NCI-H748 (cell line): ENCODE data around the gene FZR1.
A peak's percentile ranks its signal among the peaks of the same experiment; 100 is the strongest.

Source experiments
- DNase-seq: peaks from one replicate; lab custom pipeline; 2025; ENCODE audit not compliant: unreplicated experiment; lab: John Stamatoyannopoulos, UW

The FZR1 gene

DNA sequence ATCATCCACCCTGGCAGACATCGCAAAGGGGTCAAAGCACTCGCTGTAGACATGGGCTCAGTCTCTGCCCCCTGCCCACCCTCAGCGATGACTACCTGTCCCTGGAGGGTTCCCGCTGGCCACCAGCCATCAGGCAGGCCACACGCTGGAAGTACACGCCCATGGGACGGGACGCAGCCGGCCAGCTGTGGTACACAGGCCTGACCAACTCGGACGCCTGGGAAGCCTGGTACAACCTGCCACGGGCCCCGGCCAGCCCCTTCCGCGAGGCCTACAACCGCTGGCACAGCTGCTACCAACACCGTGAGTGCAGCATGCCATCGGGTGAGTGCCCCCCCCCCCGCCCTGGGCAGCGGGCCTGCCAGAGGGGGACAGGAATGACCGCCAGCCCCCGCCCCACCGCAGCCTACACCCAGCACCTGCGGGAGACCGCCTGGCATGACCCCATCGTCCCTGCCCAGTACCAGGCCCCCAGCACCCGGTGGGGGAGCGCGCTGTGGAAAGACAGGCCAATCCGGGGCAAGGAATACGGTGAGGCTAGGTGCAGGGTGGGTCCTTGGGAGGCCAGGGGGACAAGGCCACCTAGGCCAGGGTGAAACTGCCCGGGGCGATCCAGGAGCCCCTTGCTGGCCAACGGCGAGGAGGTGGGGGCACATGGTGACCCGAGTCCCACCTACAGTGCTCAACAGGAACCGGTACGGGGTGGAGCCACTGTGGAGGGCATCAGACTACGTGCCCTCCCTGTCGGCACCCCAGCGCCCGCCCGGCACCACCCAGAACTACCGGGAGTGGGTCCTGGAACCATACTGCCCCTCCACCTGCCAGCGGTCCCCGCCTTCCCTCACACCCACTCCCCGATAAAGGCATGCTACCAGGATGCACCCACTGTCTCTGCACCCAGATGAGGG, 37.3 kb downstream of the FZR1 start:
- no peak for DNase-seq

- no peak for DNase-seq
Measured at GRCh38 chr19:3544058-3544376, 37.9 kb downstream of the FZR1 start.

DNA sequence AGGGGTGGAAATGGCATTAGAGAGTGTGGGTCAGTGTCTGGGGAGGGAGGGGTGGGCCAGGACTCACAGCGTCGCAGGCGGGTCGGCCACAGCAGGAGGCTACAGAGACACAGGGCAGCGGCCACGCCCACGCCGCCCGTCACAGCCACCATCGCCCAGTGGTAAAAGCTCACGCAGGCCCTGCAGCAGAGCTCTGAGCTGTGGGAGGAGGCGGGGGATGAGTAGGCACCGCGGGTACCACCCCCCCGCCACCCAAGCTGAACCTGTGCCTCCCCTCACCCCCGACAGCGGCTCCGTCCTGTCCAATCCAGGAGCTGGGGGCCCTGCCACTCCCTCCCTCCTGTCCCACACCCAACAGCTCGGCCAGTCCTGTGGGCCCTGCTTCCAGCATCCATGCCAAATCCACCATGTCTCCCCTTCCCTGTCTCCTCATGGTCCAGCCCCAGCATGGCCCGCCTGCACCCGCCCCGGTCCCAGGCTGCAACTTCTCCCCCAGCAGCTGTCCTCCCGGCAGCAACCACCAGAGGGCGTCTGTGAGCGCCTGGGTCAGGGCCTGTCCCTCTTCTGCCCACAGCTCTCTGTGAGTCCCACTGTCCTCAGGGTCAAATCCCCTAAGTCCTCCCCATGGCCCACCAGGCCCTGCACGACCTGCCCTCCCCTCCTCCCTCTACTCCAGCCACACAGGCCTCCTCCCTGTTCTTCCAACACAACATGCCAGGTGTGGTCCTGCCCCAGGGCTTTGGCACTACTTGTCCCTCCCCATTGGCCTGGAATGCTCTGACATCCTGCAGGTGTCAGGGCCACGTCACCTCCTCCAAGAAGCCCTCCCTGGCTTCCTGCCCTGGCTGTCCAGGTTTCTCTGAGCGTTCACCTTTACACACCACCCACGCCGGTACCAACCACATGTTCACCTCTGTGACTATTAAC, 38.9 kb downstream of the FZR1 start:
- peak; percentile 39 for DNase-seq

GRCh38 chr19:3545669-3546034, 39.5 kb downstream of the FZR1 start:
- DNase-seq: no peak

DNA sequence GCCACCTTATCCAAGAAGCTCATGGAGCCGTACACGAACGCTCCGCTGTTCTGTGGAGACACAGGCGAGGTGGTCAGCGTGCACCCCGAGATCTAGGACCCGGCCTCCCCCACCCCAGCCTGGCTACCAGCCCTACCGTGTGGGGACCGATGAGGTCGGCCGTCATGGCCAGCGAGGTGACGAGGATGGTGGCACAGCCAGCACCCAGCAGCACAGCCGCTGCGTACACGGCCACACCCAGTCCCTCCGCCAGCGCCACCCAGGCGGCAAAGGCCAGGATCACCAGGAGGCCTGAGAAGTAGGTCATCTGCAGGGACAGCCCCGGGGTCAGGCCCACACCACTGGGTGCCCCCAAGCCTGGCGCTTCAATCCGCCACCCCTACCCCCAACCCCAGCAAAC, 40.0 kb downstream of the FZR1 start:
- DNase-seq: no peak

DNA sequence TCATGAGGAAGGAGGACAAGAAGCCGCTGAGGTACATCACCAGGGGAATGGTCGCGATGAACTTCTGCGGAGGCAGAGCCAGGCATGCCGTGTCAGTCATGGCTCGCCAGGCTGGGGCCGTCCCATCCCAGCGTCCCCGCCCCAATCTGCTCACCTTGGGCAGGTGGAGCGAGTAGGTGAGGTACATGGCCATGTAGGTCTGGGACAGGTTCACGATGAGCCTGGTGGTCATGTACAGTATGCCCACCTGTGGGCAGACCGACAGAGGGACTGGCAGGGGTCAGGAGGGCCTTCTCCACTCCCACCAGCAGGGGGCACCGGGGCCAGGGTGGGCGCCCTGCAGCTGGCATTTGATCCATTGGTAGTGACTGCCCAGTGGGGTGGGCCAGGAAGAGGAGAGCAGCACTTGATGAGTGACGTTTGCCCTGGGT, 41.2 kb downstream of the FZR1 start:
- DNase-seq: no peak

- no peak for DNase-seq
Measured at GRCh38 chr19:3547767-3548282, 41.7 kb downstream of the FZR1 start.

DNA sequence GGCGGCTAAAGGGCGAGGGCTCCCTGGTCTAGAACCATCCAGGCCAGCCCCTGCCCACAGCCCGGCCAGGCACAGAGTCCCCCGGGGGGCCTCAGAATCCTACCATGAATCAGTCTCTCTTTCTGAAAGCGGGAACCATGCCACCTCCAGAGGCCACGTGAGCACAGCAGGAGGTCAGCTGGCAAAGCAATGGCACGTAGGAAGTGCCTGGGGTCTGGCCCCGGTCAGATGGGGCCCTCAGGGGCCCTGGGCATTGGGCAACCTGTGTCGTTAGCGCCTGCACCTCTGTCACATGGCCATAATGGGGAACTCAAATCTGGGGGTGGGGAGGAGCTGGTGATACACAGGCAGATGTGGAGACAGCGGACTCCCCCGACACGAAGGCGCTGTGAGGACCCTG, 42.5 kb downstream of the FZR1 start:
- DNase-seq: no peak

DNA sequence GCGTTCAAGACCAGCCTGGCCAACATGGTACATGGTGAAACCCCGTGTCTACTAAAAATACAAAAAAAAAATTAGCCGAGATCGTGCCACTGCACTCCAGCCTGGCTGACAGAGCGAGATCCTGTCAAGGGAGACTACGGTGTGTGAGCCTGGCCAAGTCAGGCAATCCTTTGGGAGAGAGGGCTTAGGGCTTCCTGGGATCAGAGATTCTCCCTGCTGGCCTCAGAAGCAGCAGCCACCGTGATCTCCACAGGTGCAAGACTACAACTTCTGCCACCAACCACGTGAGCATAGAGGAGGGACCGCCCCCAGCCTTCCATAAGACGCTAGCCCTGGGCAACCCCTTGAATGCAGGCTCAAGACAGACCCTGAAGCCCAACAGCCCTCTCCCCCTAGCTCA, 43.7 kb downstream of the FZR1 start:
- DNase-seq: no peak

- no peak for DNase-seq
Measured at GRCh38 chr19:3550947-3551791, 45.1 kb downstream of the FZR1 start.

DNA sequence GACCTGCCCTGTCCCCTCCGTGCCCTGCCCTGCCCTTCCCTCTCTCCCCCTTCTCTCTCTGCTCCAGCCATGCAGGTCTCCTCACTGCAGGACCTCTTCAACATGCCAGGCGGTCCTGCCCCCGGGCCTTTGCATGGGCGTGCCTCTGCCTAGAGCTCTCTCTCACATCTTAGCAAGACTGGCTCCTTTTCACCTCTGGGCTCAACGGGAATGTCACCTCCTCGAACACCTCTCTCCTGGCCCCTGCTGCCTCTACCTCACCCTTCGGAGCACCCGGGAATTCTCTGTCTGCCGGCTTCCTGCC, 45.6 kb downstream of the FZR1 start:
- no peak for DNase-seq

DNA sequence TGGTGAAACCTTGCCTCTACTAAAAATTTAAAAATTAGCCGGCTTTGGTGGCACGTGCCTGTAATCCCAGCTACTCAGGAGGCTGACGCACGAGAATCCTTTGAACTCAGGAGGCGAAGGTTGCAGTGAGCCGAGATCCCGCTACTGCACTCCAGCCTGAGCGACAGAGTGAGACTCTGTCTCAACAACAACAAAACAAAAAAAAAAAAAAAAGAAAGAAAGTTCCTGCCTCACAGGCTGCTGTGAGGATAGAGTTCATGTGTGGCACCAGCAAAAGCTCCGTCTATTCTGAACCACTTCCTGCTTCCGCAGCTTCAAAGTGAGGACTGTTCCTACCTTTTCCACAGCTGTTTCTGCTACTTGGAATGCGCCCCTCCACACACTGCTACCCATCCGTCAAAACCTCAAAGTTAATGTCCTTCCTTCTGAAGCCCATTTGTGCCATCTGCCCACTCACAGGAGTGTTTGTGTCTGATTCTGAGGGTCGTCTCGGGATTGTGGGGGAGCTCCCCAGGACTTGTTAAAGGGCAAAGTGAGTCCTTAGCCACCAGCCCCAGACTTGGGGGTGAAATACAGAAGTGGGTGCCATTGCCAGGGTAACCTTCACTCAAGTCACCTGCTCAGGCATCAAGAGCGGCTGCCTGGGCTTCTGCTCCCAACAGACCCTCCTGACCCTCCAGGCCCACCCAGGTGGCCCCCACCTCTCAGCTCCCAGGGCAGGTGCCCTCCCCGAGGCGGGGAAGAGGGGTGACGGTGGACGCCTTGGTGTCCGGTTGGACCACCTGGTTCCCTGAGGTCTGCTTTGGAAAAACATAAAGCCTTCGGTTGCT, 48.4 kb downstream of the FZR1 start:
- no peak for DNase-seq

- DNase-seq: no peak
Measured at GRCh38 chr19:3555653-3556422, 49.7 kb downstream of the FZR1 start.

DNA sequence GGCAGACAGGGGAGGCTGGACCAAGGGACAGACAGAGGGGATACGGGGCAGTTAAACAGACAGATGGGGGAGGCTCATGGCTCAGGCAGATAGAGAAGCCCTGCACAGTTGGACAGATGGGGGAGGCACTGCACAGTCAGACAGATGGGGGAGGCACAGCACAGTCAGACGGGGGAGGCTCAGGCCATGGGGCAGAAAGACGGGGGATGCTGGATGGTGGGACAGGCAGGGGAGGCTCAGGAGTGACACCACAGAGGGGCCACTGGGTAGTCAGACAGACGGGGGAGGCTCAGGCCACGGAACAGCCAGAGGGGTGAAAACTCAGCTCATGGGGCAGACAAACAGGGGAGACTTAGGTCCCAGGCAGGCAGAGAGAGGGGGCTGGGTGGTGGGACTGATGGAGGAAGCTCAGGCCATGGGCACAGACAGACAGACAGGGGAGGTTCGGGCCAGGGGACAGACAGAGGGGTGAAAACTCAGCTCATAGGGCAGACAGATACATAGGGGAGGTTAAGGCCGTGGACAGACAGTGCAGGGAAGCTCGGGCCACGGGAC, 50.4 kb downstream of the FZR1 start:
- DNase-seq: no peak

DNA sequence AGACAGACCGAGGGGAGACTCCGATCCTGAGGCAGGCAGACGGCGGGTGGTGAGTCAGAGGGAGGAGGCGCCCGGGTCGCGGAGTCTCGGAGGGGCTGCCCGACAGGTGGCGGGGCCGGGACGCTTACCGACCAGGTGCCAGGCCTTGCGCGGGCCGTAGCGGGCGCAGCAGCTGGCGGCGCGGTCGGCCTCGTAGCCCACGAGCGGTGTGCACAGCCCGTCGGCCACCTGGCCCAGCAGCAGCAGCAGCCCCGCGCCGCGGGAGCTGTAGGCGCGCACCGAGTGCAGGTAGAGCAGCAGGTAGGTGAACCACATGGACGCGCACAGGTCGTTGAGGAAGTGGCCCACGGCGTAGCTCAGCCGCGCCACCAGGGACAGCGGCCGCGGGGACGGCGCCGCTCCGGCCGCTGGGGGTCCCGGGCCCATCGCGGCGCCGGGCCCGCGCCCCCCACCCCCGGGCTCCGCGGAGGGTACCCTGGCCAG, 50.9 kb downstream of the FZR1 start:
- peak; percentile 47 for DNase-seq

GRCh38 chr19:3557461-3558248, 51.5 kb downstream of the FZR1 start, which contains the start of gene MFSD12:
MFSD12 (minus strand) TSS chr19:3557586; CDS start chr19:3557403, 183 bp downstream.
- DNase-seq: peak; percentile 92

DNA sequence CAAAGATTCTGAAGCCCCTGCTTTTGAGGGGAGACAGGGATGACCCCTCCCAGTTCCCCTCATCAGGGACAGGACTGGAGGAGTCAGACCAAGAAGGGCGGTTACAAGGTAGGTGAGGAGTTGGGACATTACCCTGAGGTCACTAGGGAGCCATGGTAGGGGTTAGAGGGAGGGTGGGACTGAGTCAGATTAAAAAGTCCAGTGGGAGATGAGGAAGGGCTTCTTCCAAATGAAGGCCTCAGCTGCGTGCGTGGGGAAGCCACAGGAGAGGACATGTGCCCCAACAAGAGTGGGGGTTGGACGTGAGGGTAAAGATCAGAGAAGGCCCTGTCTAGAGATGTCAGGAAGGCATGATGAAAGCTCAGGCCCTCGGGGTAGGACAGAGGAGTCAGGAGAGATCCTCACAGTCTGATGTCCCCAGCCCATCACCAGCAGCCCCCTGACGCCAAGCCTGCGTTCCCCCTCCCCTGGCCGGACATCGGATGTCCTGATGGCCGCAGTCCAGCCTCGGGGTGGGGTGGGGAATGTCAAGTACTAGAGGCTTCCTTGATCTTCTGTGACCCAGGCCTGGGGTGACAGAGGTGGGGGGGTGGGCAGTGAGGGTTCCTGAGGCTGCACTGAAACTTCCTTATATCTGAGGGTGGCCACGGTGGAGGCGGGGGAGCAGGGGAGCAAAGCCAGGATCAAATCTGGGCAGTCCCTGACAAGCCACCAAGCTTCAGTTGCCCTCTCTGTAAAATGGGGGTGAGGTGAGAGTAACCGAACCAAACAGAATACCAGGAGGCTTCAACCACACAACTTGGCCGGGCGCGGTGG, 57.8 kb downstream of the FZR1 start:
- DNase-seq: no peak
